ENCODE data around the gene WDR93. TPM values are rescaled to one million over a fixed set of nuclear protein-coding genes. Genes with fewer than 3 reads are reported as not detected.

The WDR93 gene
- total RNA-seq, 1 donor from 2014 or later, result not detected

- Histone ChIP-seq H3K4me3 (ENCODE audit: low read depth, low read length) (no peak overlapping the region), H3K27me3 (ENCODE audit: control insufficient read depth, insufficient read depth, low read length) (no peaks in the 10 kb centered on the region), H3K36me3 (ENCODE audit: control insufficient read depth, insufficient read depth, low read length) (no peaks in the 10 kb centered on the region)
- DNase-seq (ENCODE audit: low read depth) (no peak), FAIRE-seq (no peak)
- TF ChIP-seq, protein P1, sequence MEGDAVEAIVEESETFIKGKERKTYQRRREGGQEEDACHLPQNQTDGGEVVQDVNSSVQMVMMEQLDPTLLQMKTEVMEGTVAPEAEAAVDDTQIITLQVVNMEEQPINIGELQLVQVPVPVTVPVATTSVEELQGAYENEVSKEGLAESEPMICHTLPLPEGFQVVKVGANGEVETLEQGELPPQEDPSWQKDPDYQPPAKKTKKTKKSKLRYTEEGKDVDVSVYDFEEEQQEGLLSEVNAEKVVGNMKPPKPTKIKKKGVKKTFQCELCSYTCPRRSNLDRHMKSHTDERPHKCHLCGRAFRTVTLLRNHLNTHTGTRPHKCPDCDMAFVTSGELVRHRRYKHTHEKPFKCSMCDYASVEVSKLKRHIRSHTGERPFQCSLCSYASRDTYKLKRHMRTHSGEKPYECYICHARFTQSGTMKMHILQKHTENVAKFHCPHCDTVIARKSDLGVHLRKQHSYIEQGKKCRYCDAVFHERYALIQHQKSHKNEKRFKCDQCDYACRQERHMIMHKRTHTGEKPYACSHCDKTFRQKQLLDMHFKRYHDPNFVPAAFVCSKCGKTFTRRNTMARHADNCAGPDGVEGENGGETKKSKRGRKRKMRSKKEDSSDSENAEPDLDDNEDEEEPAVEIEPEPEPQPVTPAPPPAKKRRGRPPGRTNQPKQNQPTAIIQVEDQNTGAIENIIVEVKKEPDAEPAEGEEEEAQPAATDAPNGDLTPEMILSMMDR (IDR thresholded peaks at IDR 0.05; ENCODE audit: insufficient read depth, low read length, severe bottlenecking), result no peak
These were observed 4.6 kb downstream of the WDR93 start for GRCh38 chr15:89695198-89695597.

DNA sequence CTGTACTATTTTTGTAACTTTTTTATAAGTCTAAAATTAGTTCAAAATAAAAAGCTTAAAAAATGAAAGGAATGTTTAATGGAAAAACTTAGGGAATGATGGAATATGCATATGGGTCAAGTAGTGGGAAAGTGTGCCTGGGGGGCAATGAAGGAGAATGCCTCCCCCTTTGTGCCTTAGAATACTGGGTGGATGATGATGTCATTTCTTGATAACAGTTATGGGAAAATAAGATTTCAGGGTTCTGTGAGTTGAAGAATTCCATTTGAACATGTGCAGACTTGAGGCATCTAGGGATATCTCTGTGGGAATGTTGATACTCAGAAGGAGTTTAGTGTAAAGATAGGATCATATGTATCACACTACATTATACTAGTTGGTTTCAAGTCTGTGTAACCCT is 13.8 kb downstream of the WDR93 start:
- Histone ChIP-seq H3K4me3 (ENCODE audit: low read depth, low read length) (no peak overlapping the region), H3K27me3 (ENCODE audit: control insufficient read depth, insufficient read depth, low read length) (no peaks in the 10 kb centered on the region), H3K36me3 (ENCODE audit: control insufficient read depth, insufficient read depth, low read length) (no peaks in the 10 kb centered on the region)
- peak; percentile 12 for DNase-seq (ENCODE audit: low read depth)
- TF ChIP-seq, protein P1 (IDR thresholded peaks at IDR 0.05; ENCODE audit: insufficient read depth, low read length, severe bottlenecking), result no peak
- no peak for FAIRE-seq

DNA sequence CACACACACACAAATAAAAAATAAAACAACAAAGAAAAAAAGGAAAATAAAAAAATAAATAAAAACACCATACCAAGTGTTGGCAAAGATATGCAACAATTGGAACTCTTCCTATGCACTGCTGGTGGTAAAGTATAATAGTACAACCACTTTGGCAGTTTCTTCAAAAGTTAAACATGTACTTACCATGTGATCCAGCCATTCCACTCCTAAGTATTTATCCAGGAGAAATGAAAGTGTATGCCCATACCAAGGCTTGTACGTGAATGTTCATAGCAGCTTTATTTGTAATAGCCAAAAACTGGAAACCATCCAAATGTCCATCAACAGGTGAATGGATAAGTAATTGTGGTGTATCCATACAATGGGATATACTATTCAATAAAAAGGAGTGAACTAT is 17.0 kb downstream of the WDR93 start:
- no peak for FAIRE-seq
- Histone ChIP-seq H3K27me3 (ENCODE audit: control insufficient read depth, insufficient read depth, low read length) (no peaks in the 10 kb centered on the region), H3K36me3 (ENCODE audit: control insufficient read depth, insufficient read depth, low read length) (no peaks in the 10 kb centered on the region), H3K4me3 (ENCODE audit: low read depth, low read length) (no peak overlapping the region)
- peak; percentile 15 for DNase-seq (ENCODE audit: low read depth)
- TF ChIP-seq, protein P1 (IDR thresholded peaks at IDR 0.05; ENCODE audit: insufficient read depth, low read length, severe bottlenecking), result no peak

GRCh38 chr15:89714775-89715174 is 24.2 kb downstream of the WDR93 start:
- TF ChIP-seq, protein P1 (IDR thresholded peaks at IDR 0.05; ENCODE audit: insufficient read depth, low read length, severe bottlenecking), result no peak
- no peak for FAIRE-seq
- Histone ChIP-seq H3K27me3 (ENCODE audit: control insufficient read depth, insufficient read depth, low read length) (no peaks in the 10 kb centered on the region), H3K4me3 (ENCODE audit: low read depth, low read length) (no peak overlapping the region), H3K36me3 (ENCODE audit: control insufficient read depth, insufficient read depth, low read length) (no peaks in the 10 kb centered on the region)
- DNase-seq (ENCODE audit: low read depth), result no peak

GRCh38 chr15:89723031-89723430 is 32.4 kb downstream of the WDR93 start:
- no peaks in the 10 kb centered on the region for H3K36me3 ChIP-seq (ENCODE audit: control insufficient read depth, insufficient read depth, low read length)
- FAIRE-seq (no peak), DNase-seq (ENCODE audit: low read depth) (no peak)
- TF ChIP-seq, protein P1 (IDR thresholded peaks at IDR 0.05; ENCODE audit: insufficient read depth, low read length, severe bottlenecking), result no peak
- H3K4me3 ChIP-seq (ENCODE audit: low read depth, low read length), result no peak overlapping the region
- H3K27me3 ChIP-seq (ENCODE audit: control insufficient read depth, insufficient read depth, low read length), result no peaks in the 10 kb centered on the region

GRCh38 chr15:89724621-89725020 is 34.0 kb downstream of the WDR93 start:
- H3K36me3 ChIP-seq (ENCODE audit: control insufficient read depth, insufficient read depth, low read length), result no peaks in the 10 kb centered on the region
- FAIRE-seq, result no peak
- no peak for DNase-seq (ENCODE audit: low read depth)
- H3K4me3 ChIP-seq (ENCODE audit: low read depth, low read length), result no peak overlapping the region
- TF ChIP-seq, protein P1 (IDR thresholded peaks at IDR 0.05; ENCODE audit: insufficient read depth, low read length, severe bottlenecking), result no peak
- H3K27me3 ChIP-seq (ENCODE audit: control insufficient read depth, insufficient read depth, low read length), result no peaks in the 10 kb centered on the region

All from bronchial epithelial cell (primary cell).